Testis (tissue), 5 donors: Measurements from ENCODE around the gene TNS2. TPM values are rescaled to one million over a fixed set of nuclear protein-coding genes. Genes with fewer than 3 reads are reported as not detected.

Experiments
- DNase-seq: peaks from one replicate; pipeline ENCODE4 v3.0.0-alpha.2; 2019
- H3K27ac ChIP-seq, 2 donors: fragments of 200-600 bp; sonication (generic); one replicate each; pipeline ENCODE4 v1.5.1; 2019
- H3K27me3 ChIP-seq: fragments of 200-600 bp; sonication (generic); one replicate; pipeline ENCODE4 v1.5.1; 2019
- H3K36me3 ChIP-seq: fragments of 200-600 bp; sonication (generic); one replicate; pipeline ENCODE4 v1.5.1; 2017; ENCODE audit warnings: low read depth; ENCODE audit errors: missing control alignments
- H3K4me1 ChIP-seq: fragments of 200-600 bp; sonication (generic); one replicate; pipeline ENCODE4 v1.5.1; 2019
- H3K4me3 ChIP-seq, 2 donors: fragments of 200-600 bp; sonication (generic); one replicate each; pipeline ENCODE4 v1.5.1; 2017 to 2019
- H3K9me3 ChIP-seq: fragments of 200-600 bp; sonication (generic); one replicate; pipeline ENCODE4 v1.5.1; 2017
- POLR2A ChIP-seq: fragments of 450-650 bp; IDR thresholded peaks from one replicate; pipeline ENCODE4 v1.6.1; 2017; ENCODE audit warnings: antibody characterized with exemption, mild to moderate bottlenecking, moderate library complexity
- WGBS, 2 donors: methylation state at CpG; one replicate each; pipeline ENCODE4 v1.1.5; 2018; 5-methylcytosine and 5-hydroxymethylcytosine counted together
- intact Hi-C: fragments of 100-400 bp; cut with DNase I; formaldehyde crosslinking; loops from one replicate; pipeline ENCODE4 v1.15.1; 2023; ENCODE audit warnings: low total_unique reads
- long read RNA-seq, 2 donors: transcript quantifications; one replicate each; lab custom pipeline, GENCODE V29; 2026
- polyA plus RNA-seq: library from polyadenylated mRNA; stranded (reverse); fragments of 350-450 nt; fragmentation: Illumina TruSeq; extraction: RNeasy Lipid Tissue Mini Kit (QIAGEN cat#74804); gene quantifications from one replicate; pipeline ENCODE4 v1.2.3, GENCODE V29; 2014; ENCODE audit warnings: low read depth, low replicate concordance; ENCODE audit not compliant: insufficient read depth
- total RNA-seq, 2 donors: library from RNA; depleted of rRNA; stranded (reverse); fragments of >200 nt; gene quantifications; one replicate each; pipeline ENCODE4 v1.2.3, GENCODE V29; 2016
- TF ChIP-seq, protein P1 (sequence below), 3 experiments: fragments of 450-650 bp in 2 of 3; fragments of 200-600 bp in 1 of 3; sonication (generic) in 1 of 3; IDR thresholded peaks; one replicate each; pipeline ENCODE4 v1.5.1; 2016 to 2019; ENCODE audit warnings: antibody characterized with exemption in 3 of 3, mild to moderate bottlenecking in 2 of 3, moderate library complexity in 1 of 3

The TNS2 gene, protein sequence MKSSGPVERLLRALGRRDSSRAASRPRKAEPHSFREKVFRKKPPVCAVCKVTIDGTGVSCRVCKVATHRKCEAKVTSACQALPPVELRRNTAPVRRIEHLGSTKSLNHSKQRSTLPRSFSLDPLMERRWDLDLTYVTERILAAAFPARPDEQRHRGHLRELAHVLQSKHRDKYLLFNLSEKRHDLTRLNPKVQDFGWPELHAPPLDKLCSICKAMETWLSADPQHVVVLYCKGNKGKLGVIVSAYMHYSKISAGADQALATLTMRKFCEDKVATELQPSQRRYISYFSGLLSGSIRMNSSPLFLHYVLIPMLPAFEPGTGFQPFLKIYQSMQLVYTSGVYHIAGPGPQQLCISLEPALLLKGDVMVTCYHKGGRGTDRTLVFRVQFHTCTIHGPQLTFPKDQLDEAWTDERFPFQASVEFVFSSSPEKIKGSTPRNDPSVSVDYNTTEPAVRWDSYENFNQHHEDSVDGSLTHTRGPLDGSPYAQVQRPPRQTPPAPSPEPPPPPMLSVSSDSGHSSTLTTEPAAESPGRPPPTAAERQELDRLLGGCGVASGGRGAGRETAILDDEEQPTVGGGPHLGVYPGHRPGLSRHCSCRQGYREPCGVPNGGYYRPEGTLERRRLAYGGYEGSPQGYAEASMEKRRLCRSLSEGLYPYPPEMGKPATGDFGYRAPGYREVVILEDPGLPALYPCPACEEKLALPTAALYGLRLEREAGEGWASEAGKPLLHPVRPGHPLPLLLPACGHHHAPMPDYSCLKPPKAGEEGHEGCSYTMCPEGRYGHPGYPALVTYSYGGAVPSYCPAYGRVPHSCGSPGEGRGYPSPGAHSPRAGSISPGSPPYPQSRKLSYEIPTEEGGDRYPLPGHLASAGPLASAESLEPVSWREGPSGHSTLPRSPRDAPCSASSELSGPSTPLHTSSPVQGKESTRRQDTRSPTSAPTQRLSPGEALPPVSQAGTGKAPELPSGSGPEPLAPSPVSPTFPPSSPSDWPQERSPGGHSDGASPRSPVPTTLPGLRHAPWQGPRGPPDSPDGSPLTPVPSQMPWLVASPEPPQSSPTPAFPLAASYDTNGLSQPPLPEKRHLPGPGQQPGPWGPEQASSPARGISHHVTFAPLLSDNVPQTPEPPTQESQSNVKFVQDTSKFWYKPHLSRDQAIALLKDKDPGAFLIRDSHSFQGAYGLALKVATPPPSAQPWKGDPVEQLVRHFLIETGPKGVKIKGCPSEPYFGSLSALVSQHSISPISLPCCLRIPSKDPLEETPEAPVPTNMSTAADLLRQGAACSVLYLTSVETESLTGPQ (N-terminal part only)
- total RNA-seq (100 to 1,000 TPM; 108 to 138 TPM), polyA plus RNA-seq (47.0 TPM)
- long read RNA-seq, donor 1, partial matches to known transcripts = 17 of 18 reads
- long read RNA-seq, donor 1, other reads (novel, unspliced or antisense) = 0 of 18 reads
- long read RNA-seq, donor 2, partial matches to known transcripts = 16 of 18 reads
- long read RNA-seq, donor 2, other reads (novel, unspliced or antisense) = 0 of 18 reads

DNA sequence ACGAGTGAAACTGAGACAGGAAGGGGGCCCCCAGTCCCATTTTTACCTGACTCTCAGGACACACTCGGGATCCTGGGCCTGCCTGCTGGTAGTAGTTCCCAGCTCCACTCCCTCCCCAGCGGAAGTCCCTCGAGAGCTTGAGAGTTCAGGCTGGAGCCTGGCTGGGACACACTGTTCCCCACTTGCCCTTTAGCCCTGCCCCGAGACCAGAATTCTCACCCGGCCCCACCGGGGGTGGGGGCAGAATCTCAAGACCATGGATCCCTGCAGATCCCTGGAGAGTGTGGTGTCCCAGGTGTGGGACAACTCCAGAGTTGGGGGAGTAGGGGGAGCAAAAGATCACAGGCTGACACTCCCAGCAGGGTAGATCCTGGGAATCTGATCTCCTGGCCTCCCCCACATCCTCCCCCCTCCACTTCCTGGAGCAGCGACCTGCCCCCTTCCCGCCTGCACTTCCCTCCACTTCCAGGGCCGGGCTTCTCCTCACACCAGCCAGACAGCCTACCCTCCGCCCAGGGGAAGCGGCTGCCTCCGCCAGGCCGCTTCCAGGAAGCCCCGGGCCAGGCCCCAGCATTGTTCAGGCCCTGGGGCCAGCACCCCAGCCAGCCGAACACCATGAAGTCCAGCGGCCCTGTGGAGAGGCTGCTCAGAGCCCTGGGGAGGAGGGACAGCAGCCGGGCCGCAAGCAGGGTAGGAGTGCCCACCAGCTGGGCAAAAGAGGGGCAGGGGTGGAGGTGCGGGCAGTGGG lies at the start of gene TNS2:
TNS2 (plus strand) TSS at position 495 of the 748 bp plus-strand sequence; CDS start at position 616, 121 bp downstream.
- H3K27me3 ChIP-seq = no peaks in the 10 kb centered on the region
- WGBS, 2 donors = 19 to 23% methylated on average over 10 to 20 of the region's 20 CpGs
- no peaks in the 10 kb centered on the region for H3K36me3 ChIP-seq
- H3K27ac ChIP-seq = peak within 1 kb of the TSS; percentile 89 to 92
- H3K4me1 ChIP-seq = peaks cover 79% of the 10 kb centered on the region
- intact Hi-C loops = no loop called here
- DNase-seq = peak; percentile 85
- H3K9me3 ChIP-seq = no peaks in the 10 kb centered on the region
- H3K4me3 ChIP-seq = peak within 1 kb of the TSS; percentile 67 to 71
- TF ChIP-seq POLR2A = no peak
- TF ChIP-seq, protein P1, sequence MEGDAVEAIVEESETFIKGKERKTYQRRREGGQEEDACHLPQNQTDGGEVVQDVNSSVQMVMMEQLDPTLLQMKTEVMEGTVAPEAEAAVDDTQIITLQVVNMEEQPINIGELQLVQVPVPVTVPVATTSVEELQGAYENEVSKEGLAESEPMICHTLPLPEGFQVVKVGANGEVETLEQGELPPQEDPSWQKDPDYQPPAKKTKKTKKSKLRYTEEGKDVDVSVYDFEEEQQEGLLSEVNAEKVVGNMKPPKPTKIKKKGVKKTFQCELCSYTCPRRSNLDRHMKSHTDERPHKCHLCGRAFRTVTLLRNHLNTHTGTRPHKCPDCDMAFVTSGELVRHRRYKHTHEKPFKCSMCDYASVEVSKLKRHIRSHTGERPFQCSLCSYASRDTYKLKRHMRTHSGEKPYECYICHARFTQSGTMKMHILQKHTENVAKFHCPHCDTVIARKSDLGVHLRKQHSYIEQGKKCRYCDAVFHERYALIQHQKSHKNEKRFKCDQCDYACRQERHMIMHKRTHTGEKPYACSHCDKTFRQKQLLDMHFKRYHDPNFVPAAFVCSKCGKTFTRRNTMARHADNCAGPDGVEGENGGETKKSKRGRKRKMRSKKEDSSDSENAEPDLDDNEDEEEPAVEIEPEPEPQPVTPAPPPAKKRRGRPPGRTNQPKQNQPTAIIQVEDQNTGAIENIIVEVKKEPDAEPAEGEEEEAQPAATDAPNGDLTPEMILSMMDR (IDR thresholded peaks at IDR 0.05) = no peak

- 25 to 38% methylated on average over 5 of the region's 5 CpGs for WGBS, 2 donors
- Histone ChIP-seq H3K27ac (no peak overlapping the region), H3K9me3 (no peaks in the 10 kb centered on the region), H3K4me3 (no peak overlapping the region), H3K36me3 (no peaks in the 10 kb centered on the region), H3K4me1 (peaks cover 27% of the 10 kb centered on the region), H3K27me3 (no peaks in the 10 kb centered on the region)
- TF ChIP-seq, protein P1 (IDR thresholded peaks at IDR 0.05) = no peak
- no peak for TF ChIP-seq POLR2A
- no peak for DNase-seq
- intact Hi-C loops = no loop called here
These were observed 45.7 kb upstream of the TNS2 start for GRCh38 chr12:53004178-53004577.

- intact Hi-C loops = no loop called here
- no peaks in the 10 kb centered on the region for H3K27me3 ChIP-seq
- TF ChIP-seq POLR2A = no peak
- TF ChIP-seq, protein P1 (IDR thresholded peaks at IDR 0.05) = no peak
- H3K27ac ChIP-seq = peak overlapping the region in 1 of 2 donors; percentile 97
- no peaks in the 10 kb centered on the region for H3K9me3 ChIP-seq
- H3K4me3 ChIP-seq = no peak overlapping the region
- no peak for DNase-seq
- peaks cover 31% of the 10 kb centered on the region for H3K4me1 ChIP-seq
- no peaks in the 10 kb centered on the region for H3K36me3 ChIP-seq
- WGBS, 2 donors = 50 to 57% methylated on average over 2 of the region's 2 CpGs
These were observed 45.3 kb upstream of the TNS2 start for GRCh38 chr12:53004582-53004981.
